Spleen (tissue), 11 donors: ENCODE measurements around the gene CD164. TPM values are rescaled to one million over a fixed set of nuclear protein-coding genes. Genes with fewer than 3 reads are reported as not detected.

Source experiments
- DNase-seq: peaks from one replicate; pipeline ENCODE4 v3.0.0-alpha.2; 2020
- H3K27ac ChIP-seq, 8 donors: fragments of 200-600 bp; sonication (generic) in 7 of 8; 1 replicate in 4 of 8; 2 replicates in 4 of 8; pipeline versions ENCODE4 v1.5.0 to v1.8.0; 2016 to 2021; ENCODE audit warnings: inconsistent platforms in 4 of 8, mild to moderate bottlenecking in 4 of 8, moderate library complexity in 1 of 8
- H3K27me3 ChIP-seq, 7 donors: fragments of 200-600 bp; sonication (generic) in 6 of 7; replicated peaks in 1 of 7; 1 replicate in 4 of 7; 2 replicates in 3 of 7; pipeline versions ENCODE4 v1.5.0 to v1.8.0; 2016 to 2021; ENCODE audit warnings: inconsistent platforms in 3 of 7, mild to moderate bottlenecking in 1 of 7
- H3K36me3 ChIP-seq, 6 donors: fragments of 200-600 bp; sonication (generic) in 5 of 6; 1 replicate in 4 of 6; 2 replicates in 2 of 6; pipeline versions ENCODE4 v1.5.0 to v1.8.0; 2016 to 2021; ENCODE audit warnings: inconsistent platforms in 2 of 6
- H3K4me1 ChIP-seq, 6 donors: fragments of 200-600 bp; sonication (generic) in 5 of 6; 1 replicate in 3 of 6; 2 replicates in 3 of 6; pipeline versions ENCODE4 v1.5.0 to v1.8.0; 2016 to 2021; ENCODE audit warnings: inconsistent platforms in 3 of 6
- H3K4me3 ChIP-seq, 8 donors: fragments of 200-600 bp; sonication (generic) in 7 of 8; 1 replicate in 4 of 8; 2 replicates in 4 of 8; pipeline versions ENCODE4 v1.5.0 to v1.8.0; 2016 to 2021; ENCODE audit warnings: inconsistent platforms in 4 of 8, mild to moderate bottlenecking in 4 of 8, moderate library complexity in 2 of 8
- H3K9me3 ChIP-seq, 8 donors: fragments of 200-600 bp; sonication (generic) in 7 of 8; 1 replicate in 4 of 8; 2 replicates in 4 of 8; pipeline versions ENCODE4 v1.5.0 to v1.8.0; 2016 to 2021; ENCODE audit warnings: inconsistent platforms in 4 of 8
- POLR2A ChIP-seq, 3 donors: fragments of 450-650 bp; IDR thresholded peaks; one replicate each; pipeline ENCODE4 v1.5.1; 2017; ENCODE audit warnings: antibody characterized with exemption in 3 of 3, mild to moderate bottlenecking in 1 of 3
- POLR2AphosphoS5 ChIP-seq, 3 donors: sonication (generic); formaldehyde crosslinking; IDR thresholded peaks; one replicate each; pipeline ENCODE4 v1.5.1; 2017; ENCODE audit warnings: antibody characterized with exemption in 3 of 3
- WGBS, 5 donors: extraction: QIAGEN DNeasy Blood & Tissue Kit in 3 of 5; methylation state at CpG; one replicate each; pipeline versions ENCODE4 v1.1.5 to v1.1.7; 2013 to 2018; 5-methylcytosine and 5-hydroxymethylcytosine counted together
- intact Hi-C: fragments of 100-400 bp; cut with DNase I; formaldehyde crosslinking; loops from one replicate; pipeline ENCODE4 v1.15.0; 2023; ENCODE audit warnings: low total_unique reads
- polyA plus RNA-seq, 3 donors: library from polyadenylated mRNA; stranded (reverse); fragments of 200-250 nt; gene quantifications; one replicate each; pipeline ENCODE4 v1.2.1, GENCODE V29; 2013
- total RNA-seq, 7 donors: library from RNA; depleted of rRNA in 3 of 7; stranded (reverse); fragments of >200 nt in 3 of 7; fragmentation: NEBNext Ultra II Directional in 4 of 7; extraction: Animal tissue kit (Norgen Biotek cat#: 25700) in 4 of 7; gene quantifications; one replicate each; pipeline versions ENCODE4 v1.1.0 to v1.2.1, GENCODE V29; 2016 to 2021
- TF ChIP-seq, protein P1 (sequence below), 11 experiments: fragments of 200-600 bp in 7 of 11; fragments of 450-650 bp in 4 of 11; sonication (generic) in 4 of 11; IDR thresholded peaks in 8 of 11; conservative IDR thresholded peaks in 3 of 11; 1 replicate in 7 of 11; 2 replicates in 4 of 11; pipeline versions ENCODE4 v1.4.0 to v1.8.0; 2016 to 2021; ENCODE audit warnings: antibody characterized with exemption in 11 of 11, inconsistent platforms in 4 of 11, mild to moderate bottlenecking in 1 of 11
- donor health status: healthy with polysubstance abuse.
- donor health status: DM: no; HTN: no; CAD: no; lungs with moderate emphysema.
- donor health status: DM: no; HTN: no; CAD: no.
- donor health status: Bipolar disorder and iron deficiency.
- donor health status: healthy.
- donor health status: DM: no; HTN: no; CAD: no.
- donor health status: DM: yes; HTN: yes; CAD: no.

The CD164 gene
- total and polyA plus RNA-seq, 10 donors = 79.4 to 249 (median 210) TPM

DNA sequence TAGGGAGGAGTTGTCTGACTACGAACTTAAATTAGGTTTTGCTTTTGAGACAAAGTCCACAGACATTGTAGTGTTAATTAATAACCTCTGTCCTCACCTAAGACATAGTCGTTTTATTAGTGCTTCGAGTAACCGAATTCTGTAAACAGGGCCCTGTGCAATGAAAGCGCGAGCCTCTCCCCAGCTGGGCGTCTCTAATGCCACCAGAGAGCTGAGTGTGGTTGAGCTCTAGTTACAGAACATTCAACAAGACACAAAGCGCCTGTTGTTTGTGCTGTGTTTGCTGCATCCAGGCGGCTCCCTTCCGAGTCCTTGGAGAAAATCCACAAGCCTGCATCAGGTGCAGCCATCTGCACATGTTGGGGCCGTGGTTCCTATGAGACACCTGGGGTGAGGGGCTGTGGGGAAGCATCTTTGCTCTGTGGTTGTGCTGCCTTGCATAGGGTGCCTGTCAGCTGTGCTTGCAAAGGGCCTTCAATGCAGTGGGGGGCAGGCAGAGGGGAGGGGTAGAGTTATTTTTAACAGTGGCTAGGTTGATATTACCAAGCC is 63.9 kb downstream of the CD164 start:
- Histone ChIP-seq H3K9me3 (no peaks in the 10 kb centered on the region), H3K36me3 (no peaks in the 10 kb centered on the region), H3K27me3 (no peaks in the 10 kb centered on the region), H3K4me1 (peaks cover 0 to 15% (median 10%) of the 10 kb centered on the region in 6 donors), H3K4me3 (no peak overlapping the region), H3K27ac (no peak overlapping the region)
- DNase-seq = no peak
- 41 to 69% (median 65%) methylated on average over 11 of the region's 11 CpGs for WGBS, 5 donors
- TF ChIP-seq POLR2A (IDR thresholded peaks at IDR 0.05) = no peak
- intact Hi-C loops = no loop called here

DNA sequence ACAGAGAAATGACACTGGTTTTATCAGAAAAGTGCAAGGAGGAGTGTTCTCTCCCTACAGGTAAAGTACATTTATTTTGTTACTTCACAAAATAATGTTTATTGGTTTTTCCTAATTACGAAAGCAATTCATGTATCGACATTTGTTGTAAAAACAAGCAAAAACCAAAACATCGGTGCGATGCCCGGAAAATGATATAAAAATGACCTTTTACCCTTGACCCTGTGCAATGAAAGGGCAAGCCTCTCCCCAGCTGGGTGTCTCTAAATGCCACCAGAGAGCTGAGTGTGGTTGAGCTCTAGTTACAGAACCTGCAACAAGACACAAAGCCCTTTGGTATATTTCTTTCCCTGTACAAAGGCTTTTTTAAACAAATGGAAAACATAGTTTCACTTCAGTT is 65.4 kb downstream of the CD164 start:
- 95 to 98% (median 96%) methylated on average over 5 of the region's 5 CpGs for WGBS, 5 donors

More for the DNA sequence above, 65.4 kb downstream of the CD164 start:
- no peaks in the 10 kb centered on the region for H3K9me3 ChIP-seq
- H3K27me3 ChIP-seq = no peaks in the 10 kb centered on the region
- no peak for DNase-seq
- no peak overlapping the region for H3K27ac ChIP-seq
- no peaks in the 10 kb centered on the region for H3K4me1 ChIP-seq
- no peak overlapping the region for H3K4me3 ChIP-seq
- H3K36me3 ChIP-seq = no peaks in the 10 kb centered on the region
- TF ChIP-seq, protein P1, sequence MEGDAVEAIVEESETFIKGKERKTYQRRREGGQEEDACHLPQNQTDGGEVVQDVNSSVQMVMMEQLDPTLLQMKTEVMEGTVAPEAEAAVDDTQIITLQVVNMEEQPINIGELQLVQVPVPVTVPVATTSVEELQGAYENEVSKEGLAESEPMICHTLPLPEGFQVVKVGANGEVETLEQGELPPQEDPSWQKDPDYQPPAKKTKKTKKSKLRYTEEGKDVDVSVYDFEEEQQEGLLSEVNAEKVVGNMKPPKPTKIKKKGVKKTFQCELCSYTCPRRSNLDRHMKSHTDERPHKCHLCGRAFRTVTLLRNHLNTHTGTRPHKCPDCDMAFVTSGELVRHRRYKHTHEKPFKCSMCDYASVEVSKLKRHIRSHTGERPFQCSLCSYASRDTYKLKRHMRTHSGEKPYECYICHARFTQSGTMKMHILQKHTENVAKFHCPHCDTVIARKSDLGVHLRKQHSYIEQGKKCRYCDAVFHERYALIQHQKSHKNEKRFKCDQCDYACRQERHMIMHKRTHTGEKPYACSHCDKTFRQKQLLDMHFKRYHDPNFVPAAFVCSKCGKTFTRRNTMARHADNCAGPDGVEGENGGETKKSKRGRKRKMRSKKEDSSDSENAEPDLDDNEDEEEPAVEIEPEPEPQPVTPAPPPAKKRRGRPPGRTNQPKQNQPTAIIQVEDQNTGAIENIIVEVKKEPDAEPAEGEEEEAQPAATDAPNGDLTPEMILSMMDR (IDR thresholded peaks at IDR 0.05 in 8 of 11, conservative IDR thresholded peaks at IDR 0.05 in 3 of 11) = no peak
- TF ChIP-seq POLR2AphosphoS5 (IDR thresholded peaks at IDR 0.05) = no peak
- no peak for TF ChIP-seq POLR2A (IDR thresholded peaks at IDR 0.05)
- intact Hi-C loops = no loop called here

Other genes starting within 250 kb of the CD164 start
- 1 to 10 TPM in 2 of 7 donors, under 1 TPM in 5; 0.19 to 4.8 (median 0.91) TPM for gene PPIL6, start 58.2 kb upstream of the CD164 start, total RNA-seq
- under 1 TPM; 0.13 to 0.70 (median 0.36) TPM for gene PPIL6, start 58.2 kb upstream of the CD164 start, polyA plus RNA-seq
- 10 to 100 TPM; 11.4 to 21.4 (median 18.9) TPM for gene SMPD2, start 58.3 kb upstream of the CD164 start, total RNA-seq
- 10 to 100 TPM; 15.6 to 21.0 (median 18.9) TPM for gene SMPD2, start 58.3 kb upstream of the CD164 start, polyA plus RNA-seq
- 100 to 1,000 TPM in 3 of 7 donors, 10 to 100 TPM in 4; 68.4 to 169 (median 78.7) TPM for gene MICAL1, start 73.3 kb upstream of the CD164 start, total RNA-seq
- 100 to 1,000 TPM in 1 of 3 donors, 10 to 100 TPM in 2; 51.5 to 107 (median 87.7) TPM for gene MICAL1, start 73.3 kb upstream of the CD164 start, polyA plus RNA-seq
- gene ZBTB24, start 100.8 kb upstream of the CD164 start, total RNA-seq = 10 to 100 TPM; 11.1 to 15.0 (median 13.0) TPM
- 1 to 10 TPM; 4.5 to 8.7 (median 5.6) TPM for gene ZBTB24, start 100.8 kb upstream of the CD164 start, polyA plus RNA-seq